ENCODE results near the gene LRRC8B. TPM values are rescaled to one million over a fixed set of nuclear protein-coding genes. Genes with fewer than 3 reads are reported as not detected.
A peak's percentile ranks its signal among the peaks of the same experiment; 100 is the strongest.

Gene LRRC8B
- total and polyA plus RNA-seq, 2 of the 13 experiments (the other 11 are each of a cell fraction or from before 2014, with no cell fraction given): 4.9 to 7.6 TPM

DNA sequence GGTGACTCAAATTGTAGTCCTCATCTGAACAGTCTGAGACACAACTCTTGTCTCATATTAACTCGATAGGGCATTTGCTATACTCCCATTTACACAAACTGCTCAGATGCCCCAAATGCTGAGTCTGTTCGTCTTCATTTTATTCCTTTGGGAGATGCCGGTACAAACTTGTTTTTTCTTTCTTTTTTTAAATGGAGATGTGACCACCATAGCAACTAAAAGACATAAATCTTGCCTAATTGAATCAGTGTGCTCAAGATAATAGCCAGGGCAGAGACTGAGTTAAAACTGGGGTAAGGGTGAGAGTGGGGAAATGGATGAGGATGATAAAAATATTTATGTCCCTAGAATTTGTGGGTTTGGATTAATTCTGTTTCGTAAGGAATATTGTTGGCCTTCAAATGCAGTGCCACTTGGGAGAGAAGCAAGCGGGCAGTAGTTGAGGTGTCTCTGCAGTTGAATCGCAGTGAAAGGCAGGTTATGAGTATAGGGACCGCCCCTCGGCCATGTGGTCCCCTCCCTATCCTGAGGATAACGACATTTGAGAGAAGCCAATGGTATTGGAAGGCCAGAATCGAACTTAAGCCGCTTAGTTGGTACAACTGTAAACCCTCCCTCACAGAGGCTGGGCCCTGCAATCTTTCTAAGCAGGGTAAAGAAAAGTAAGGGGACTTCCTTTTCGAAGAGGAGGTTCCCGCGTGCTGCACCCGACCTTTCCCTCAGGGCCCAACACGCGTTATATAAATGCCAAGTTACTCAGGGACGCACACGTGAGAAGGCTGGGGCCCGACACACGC lies 859 bp upstream of the LRRC8B start (continued):
- TF ChIP-seq, protein P1, sequence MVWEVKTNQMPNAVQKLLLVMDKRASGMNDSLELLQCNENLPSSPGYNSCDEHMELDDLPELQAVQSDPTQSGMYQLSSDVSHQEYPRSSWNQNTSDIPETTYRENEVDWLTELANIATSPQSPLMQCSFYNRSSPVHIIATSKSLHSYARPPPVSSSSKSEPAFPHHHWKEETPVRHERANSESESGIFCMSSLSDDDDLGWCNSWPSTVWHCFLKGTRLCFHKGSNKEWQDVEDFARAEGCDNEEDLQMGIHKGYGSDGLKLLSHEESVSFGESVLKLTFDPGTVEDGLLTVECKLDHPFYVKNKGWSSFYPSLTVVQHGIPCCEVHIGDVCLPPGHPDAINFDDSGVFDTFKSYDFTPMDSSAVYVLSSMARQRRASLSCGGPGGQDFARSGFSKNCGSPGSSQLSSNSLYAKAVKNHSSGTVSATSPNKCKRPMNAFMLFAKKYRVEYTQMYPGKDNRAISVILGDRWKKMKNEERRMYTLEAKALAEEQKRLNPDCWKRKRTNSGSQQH (CRISPR knock-in tag; IDR thresholded peaks at IDR 0.05; ENCODE audit: low read depth): no peak
- no peak for TF ChIP-seq ZFP36L2 (CRISPR knock-in tag; IDR thresholded peaks at IDR 0.05)
- TF ChIP-seq, protein P2, sequence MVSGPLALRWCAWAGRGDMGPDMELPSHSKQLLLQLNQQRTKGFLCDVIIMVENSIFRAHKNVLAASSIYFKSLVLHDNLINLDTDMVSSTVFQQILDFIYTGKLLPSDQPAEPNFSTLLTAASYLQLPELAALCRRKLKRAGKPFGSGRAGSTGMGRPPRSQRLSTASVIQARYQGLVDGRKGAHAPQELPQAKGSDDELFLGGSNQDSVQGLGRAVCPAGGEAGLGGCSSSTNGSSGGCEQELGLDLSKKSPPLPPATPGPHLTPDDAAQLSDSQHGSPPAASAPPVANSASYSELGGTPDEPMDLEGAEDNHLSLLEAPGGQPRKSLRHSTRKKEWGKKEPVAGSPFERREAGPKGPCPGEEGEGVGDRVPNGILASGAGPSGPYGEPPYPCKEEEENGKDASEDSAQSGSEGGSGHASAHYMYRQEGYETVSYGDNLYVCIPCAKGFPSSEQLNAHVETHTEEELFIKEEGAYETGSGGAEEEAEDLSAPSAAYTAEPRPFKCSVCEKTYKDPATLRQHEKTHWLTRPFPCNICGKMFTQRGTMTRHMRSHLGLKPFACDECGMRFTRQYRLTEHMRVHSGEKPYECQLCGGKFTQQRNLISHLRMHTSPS (CRISPR knock-in tag; IDR thresholded peaks at IDR 0.05; ENCODE audit: low read depth): no peak
- TF ChIP-seq, protein P3, sequence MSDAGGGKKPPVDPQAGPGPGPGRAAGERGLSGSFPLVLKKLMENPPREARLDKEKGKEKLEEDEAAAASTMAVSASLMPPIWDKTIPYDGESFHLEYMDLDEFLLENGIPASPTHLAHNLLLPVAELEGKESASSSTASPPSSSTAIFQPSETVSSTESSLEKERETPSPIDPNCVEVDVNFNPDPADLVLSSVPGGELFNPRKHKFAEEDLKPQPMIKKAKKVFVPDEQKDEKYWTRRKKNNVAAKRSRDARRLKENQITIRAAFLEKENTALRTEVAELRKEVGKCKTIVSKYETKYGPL (CRISPR knock-in tag; IDR thresholded peaks at IDR 0.05): peak; percentile 83; the same call in 1 of the 2 replicates
- TF ChIP-seq ZNF329 (CRISPR knock-in tag; IDR thresholded peaks at IDR 0.05; ENCODE audit: low read depth): no peak
- TF ChIP-seq ZNF552 (CRISPR knock-in tag; IDR thresholded peaks at IDR 0.05; ENCODE audit: borderline replicate concordance): no peak
- peak; percentile 32; the same call in 1 of the 2 replicates for TF ChIP-seq GATAD2A (CRISPR knock-in tag; IDR thresholded peaks at IDR 0.05)
- peak; percentile 87; the same call in 1 of the 2 replicates for TF ChIP-seq ARNTL (CRISPR knock-in tag; IDR thresholded peaks at IDR 0.05)
- 0 out of 2 replicates have a peak, but pooled peaks have one; percentile 37 for TF ChIP-seq ZNF878 (CRISPR knock-in tag; IDR thresholded peaks at IDR 0.05)
- TF ChIP-seq, protein P4, sequence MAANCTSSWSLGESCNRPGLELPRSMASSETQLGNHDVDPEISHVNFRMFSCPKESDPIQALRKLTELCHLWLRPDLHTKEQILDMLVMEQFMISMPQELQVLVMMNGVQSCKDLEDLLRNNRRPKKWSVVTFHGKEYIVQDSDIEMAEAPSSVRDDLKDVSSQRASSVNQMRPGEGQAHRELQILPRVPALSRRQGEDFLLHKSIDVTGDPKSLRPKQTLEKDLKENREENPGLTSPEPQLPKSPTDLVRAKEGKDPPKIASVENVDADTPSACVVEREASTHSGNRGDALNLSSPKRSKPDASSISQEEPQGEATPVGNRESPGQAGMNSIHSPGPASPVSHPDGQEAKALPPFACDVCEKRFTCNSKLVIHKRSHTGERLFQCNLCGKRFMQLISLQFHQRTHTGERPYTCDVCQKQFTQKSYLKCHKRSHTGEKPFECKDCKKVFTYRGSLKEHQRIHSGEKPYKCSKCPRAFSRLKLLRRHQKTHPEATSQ (CRISPR knock-in tag; IDR thresholded peaks at IDR 0.05; ENCODE audit: borderline replicate concordance): no peak
- 0 out of 2 replicates have a peak, but pooled peaks have one; percentile 45 for TF ChIP-seq ZNF83 (CRISPR knock-in tag; IDR thresholded peaks at IDR 0.05; ENCODE audit: borderline replicate concordance)
- TF ChIP-seq SMAD9 (CRISPR knock-in tag; IDR thresholded peaks at IDR 0.05): no peak
- TF ChIP-seq GTF3A (CRISPR knock-in tag; conservative IDR thresholded peaks at IDR 0.05): no peak
- 0 out of 2 replicates have a peak, but pooled peaks have one; percentile 25 for TF ChIP-seq TEAD2 (CRISPR knock-in tag; IDR thresholded peaks at IDR 0.05)
- TF ChIP-seq, protein P5, sequence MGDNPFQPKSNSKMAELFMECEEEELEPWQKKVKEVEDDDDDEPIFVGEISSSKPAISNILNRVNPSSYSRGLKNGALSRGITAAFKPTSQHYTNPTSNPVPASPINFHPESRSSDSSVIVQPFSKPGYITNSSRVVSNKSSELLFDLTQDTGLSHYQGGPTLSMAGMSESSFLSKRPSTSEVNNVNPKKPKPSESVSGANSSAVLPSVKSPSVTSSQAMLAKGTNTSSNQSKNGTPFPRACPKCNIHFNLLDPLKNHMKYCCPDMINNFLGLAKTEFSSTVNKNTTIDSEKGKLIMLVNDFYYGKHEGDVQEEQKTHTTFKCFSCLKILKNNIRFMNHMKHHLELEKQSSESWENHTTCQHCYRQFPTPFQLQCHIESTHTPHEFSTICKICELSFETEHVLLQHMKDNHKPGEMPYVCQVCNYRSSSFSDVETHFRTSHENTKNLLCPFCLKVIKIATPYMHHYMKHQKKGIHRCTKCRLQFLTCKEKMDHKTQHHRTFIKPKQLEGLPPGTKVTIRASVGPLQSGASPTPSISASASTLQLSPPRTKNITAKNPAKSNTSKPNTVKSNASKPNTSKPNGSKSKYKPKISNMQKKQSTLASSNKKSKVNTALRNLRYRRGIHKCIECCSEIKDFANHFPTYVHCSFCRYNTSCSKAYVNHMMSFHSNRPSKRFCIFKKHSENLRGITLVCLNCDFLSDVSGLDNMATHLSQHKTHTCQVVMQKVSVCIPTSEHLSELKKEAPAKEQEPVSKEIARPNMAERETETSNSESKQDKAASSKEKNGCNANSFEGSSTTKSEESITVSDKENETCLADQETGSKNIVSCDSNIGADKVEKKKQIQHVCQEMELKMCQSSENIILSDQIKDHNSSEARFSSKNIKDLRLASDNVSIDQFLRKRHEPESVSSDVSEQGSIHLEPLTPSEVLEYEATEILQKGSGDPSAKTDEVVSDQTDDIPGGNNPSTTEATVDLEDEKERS (CRISPR knock-in tag; IDR thresholded peaks at IDR 0.05): 0 out of 2 replicates have a peak, but pooled peaks have one; percentile 60
- no peak for TF ChIP-seq ZC3H4 (CRISPR knock-in tag; IDR thresholded peaks at IDR 0.05; ENCODE audit: borderline replicate concordance)
- no peak for TF ChIP-seq RFXAP (CRISPR knock-in tag; IDR thresholded peaks at IDR 0.05; ENCODE audit: borderline replicate concordance)
